ENCODE results near the gene DAD1.

Gene DAD1

GRCh38 chr14:22541721-22542120 lies 47.3 kb downstream of the DAD1 start:
- intact Hi-C loops (cut with DNase I; ENCODE audit: low total_unique reads) = no loop called here
- no peak for DNase-seq
- Histone ChIP-seq H3K27me3 (no peaks in the 10 kb centered on the region), H3K9me3 (no peaks in the 10 kb centered on the region), H3K27ac (no peak overlapping the region), H3K36me3 (no peaks in the 10 kb centered on the region), H3K4me1 (peaks cover 0 to 24% (median 20%) of the 10 kb centered on the region in 4 donors), H3K4me3 (no peak overlapping the region)
- TF ChIP-seq CTCF (IDR thresholded peaks at IDR 0.05) = no peak

GRCh38 chr14:22540811-22541360 lies 48.1 kb downstream of the DAD1 start:
- H3K4me1 ChIP-seq = peaks cover 0 to 23% (median 17%) of the 10 kb centered on the region in 4 donors
- H3K9me3 ChIP-seq = no peaks in the 10 kb centered on the region
- DNase-seq = no peak
- intact Hi-C loops (cut with DNase I; ENCODE audit: low total_unique reads) = no loop called here
- no peaks in the 10 kb centered on the region for H3K27me3 ChIP-seq
- H3K27ac ChIP-seq = no peak overlapping the region
- no peaks in the 10 kb centered on the region for H3K36me3 ChIP-seq
- H3K4me3 ChIP-seq = no peak overlapping the region
- TF ChIP-seq CTCF (IDR thresholded peaks at IDR 0.05) = no peak

GRCh38 chr14:22540293-22540692 lies 48.7 kb downstream of the DAD1 start:
- no peak for TF ChIP-seq CTCF (IDR thresholded peaks at IDR 0.05)
- Histone ChIP-seq H3K4me1 (peaks cover 0 to 23% (median 16%) of the 10 kb centered on the region in 4 donors), H3K4me3 (no peak overlapping the region), H3K27me3 (no peaks in the 10 kb centered on the region), H3K27ac (no peak overlapping the region), H3K9me3 (no peaks in the 10 kb centered on the region), H3K36me3 (no peaks in the 10 kb centered on the region)
- intact Hi-C loops (cut with DNase I; ENCODE audit: low total_unique reads) = no loop called here
- DNase-seq = no peak

DNA sequence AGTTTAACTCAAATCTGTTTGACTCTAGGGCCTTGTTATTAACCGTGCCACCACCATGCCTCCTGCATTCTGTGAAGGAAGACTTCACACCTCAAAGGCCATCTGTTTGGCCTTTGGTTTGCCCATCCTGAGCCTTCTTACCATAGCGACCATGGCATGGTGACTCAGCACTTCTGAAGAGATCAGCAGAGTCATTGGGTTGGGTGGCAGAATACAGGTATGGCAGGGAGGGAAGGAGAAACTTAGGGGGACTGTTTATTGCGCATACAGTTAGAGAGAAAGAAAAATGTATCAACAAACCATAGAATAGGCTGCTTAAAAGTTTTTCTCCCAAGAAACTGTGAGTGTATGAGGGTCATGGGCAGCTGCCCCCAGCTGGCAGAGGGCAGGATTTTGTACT lies 49.2 kb downstream of the DAD1 start:
- Histone ChIP-seq H3K36me3 (no peaks in the 10 kb centered on the region), H3K4me3 (no peak overlapping the region), H3K4me1 (peaks cover 0 to 23% (median 16%) of the 10 kb centered on the region in 4 donors), H3K27me3 (no peaks in the 10 kb centered on the region), H3K27ac (no peak overlapping the region), H3K9me3 (no peaks in the 10 kb centered on the region)
- intact Hi-C loops (cut with DNase I; ENCODE audit: low total_unique reads) = no loop called here
- TF ChIP-seq CTCF (IDR thresholded peaks at IDR 0.05) = no peak
- no peak for DNase-seq

- Histone ChIP-seq H3K4me3 (no peak overlapping the region), H3K27me3 (no peaks in the 10 kb centered on the region), H3K9me3 (no peaks in the 10 kb centered on the region), H3K27ac (peak overlapping the region in 1 of 2 donors; percentile 53), H3K36me3 (no peaks in the 10 kb centered on the region), H3K4me1 (peaks cover 0 to 23% (median 16%) of the 10 kb centered on the region in 4 donors)
- TF ChIP-seq CTCF (IDR thresholded peaks at IDR 0.05) = no peak
- intact Hi-C loops (cut with DNase I; ENCODE audit: low total_unique reads) = no loop called here
- DNase-seq = no peak
Observed at GRCh38 chr14:22538671-22539228, 50.3 kb downstream of the DAD1 start.
